MM.1S (cell line): ENCODE measurements around the gene GRB10.

ENCODE experiments used
- EZH2 ChIP-seq: fragments of 300-600 bp; sonication (generic); optimal IDR thresholded peaks from 2 replicates; pipeline ENCODE3; 2017; ENCODE audit warnings: low read depth, mild to moderate bottlenecking, antibody characterized with exemption, low read length, mixed read lengths
- EZH2phosphoT487 ChIP-seq: fragments of 300-600 bp; sonication (generic); IDR thresholded peaks from 2 replicates; pipeline ENCODE4 v1.6.1; 2018; ENCODE audit warnings: antibody characterized with exemption, low read length
- TF ChIP-seq, protein P1 (sequence below): fragments of 300-600 bp; sonication (generic); IDR thresholded peaks from 2 replicates; pipeline ENCODE4 v1.5.1; 2016; ENCODE audit warnings: antibody characterized with exemption, low read length, mixed read lengths

DNA sequence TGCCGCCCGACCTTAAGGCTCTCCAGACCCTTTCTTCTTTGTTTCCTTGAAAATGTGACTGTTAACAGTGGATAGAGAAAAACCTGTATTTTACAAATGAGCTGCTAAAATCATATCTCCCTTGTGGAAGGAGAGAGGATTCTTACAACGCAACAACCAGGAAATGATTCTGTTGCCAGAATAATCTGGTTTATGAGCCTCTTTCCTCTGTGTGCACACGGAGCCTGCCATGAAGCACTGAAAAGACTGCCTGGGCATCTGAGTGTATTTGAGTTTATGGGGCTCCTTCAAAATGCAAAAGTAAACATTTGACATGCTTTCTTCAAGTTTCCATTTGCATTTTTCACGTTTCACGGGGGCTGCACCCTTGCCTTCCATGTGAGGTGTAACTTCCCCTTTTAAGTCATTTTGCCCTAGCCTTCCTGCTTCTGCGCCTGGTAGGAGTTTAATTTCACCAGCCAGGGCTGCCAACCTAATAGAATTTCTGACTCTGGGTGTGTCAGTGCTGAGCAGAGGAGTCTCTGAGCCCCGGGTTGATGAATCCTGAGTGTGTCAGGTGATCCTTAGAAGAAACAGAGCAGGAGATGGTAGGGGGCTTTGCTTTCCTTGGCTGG lies 101.2 kb downstream of the GRB10 start:
- TF ChIP-seq, protein P1, sequence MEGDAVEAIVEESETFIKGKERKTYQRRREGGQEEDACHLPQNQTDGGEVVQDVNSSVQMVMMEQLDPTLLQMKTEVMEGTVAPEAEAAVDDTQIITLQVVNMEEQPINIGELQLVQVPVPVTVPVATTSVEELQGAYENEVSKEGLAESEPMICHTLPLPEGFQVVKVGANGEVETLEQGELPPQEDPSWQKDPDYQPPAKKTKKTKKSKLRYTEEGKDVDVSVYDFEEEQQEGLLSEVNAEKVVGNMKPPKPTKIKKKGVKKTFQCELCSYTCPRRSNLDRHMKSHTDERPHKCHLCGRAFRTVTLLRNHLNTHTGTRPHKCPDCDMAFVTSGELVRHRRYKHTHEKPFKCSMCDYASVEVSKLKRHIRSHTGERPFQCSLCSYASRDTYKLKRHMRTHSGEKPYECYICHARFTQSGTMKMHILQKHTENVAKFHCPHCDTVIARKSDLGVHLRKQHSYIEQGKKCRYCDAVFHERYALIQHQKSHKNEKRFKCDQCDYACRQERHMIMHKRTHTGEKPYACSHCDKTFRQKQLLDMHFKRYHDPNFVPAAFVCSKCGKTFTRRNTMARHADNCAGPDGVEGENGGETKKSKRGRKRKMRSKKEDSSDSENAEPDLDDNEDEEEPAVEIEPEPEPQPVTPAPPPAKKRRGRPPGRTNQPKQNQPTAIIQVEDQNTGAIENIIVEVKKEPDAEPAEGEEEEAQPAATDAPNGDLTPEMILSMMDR, result no peak
- TF ChIP-seq EZH2 (no peak), EZH2phosphoT487 (no peak)
